ENCODE measurements around the gene TBC1D22A.

TBC1D22A gene

DNA sequence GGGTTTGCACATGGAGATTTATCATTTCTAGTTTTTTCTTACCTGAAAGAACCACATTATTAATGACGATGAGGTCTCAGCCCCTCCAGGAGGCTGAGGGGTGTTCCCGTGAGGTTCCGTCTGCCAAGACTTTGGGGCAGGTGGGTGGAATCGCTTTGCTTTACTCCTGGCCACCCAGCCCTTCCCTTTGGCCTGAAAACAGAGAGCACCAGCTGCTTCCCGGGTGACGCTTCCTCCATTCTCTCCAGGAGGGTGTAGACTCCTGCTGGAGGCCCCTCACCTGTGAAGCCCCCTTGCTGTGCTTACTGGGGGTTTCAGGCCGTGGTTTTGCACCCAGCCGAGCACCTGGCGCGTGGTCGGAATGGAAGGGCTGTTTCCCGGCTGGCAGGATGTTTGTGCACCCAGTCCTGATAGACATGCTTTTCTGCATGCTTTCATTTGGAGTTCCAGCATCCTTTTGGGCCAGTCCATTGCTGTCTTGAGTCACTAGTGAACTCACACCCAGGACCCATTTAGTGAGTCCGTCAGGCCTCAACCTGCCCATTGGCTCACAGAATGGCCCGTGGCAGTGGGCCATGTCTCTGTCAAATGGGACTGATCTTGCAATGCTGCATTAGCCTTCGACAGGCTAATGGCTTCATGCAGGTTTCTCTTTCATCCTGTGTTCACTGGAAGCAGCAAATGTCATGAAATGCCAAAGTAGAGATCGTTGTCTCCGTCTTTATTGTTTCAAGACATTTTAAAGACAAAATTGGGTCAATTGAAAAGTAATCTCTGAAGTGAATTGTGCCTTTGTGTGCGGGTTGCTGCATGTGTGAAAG lies 360.8 kb downstream of the TBC1D22A start:
- TF ChIP-seq, protein P1, sequence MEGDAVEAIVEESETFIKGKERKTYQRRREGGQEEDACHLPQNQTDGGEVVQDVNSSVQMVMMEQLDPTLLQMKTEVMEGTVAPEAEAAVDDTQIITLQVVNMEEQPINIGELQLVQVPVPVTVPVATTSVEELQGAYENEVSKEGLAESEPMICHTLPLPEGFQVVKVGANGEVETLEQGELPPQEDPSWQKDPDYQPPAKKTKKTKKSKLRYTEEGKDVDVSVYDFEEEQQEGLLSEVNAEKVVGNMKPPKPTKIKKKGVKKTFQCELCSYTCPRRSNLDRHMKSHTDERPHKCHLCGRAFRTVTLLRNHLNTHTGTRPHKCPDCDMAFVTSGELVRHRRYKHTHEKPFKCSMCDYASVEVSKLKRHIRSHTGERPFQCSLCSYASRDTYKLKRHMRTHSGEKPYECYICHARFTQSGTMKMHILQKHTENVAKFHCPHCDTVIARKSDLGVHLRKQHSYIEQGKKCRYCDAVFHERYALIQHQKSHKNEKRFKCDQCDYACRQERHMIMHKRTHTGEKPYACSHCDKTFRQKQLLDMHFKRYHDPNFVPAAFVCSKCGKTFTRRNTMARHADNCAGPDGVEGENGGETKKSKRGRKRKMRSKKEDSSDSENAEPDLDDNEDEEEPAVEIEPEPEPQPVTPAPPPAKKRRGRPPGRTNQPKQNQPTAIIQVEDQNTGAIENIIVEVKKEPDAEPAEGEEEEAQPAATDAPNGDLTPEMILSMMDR (IDR thresholded peaks at IDR 0.05; ENCODE audit: low read depth, low read length) = no peak
- H3K4me3 ChIP-seq (ENCODE audit: low read depth, low read length) = no peak overlapping the region

DNA sequence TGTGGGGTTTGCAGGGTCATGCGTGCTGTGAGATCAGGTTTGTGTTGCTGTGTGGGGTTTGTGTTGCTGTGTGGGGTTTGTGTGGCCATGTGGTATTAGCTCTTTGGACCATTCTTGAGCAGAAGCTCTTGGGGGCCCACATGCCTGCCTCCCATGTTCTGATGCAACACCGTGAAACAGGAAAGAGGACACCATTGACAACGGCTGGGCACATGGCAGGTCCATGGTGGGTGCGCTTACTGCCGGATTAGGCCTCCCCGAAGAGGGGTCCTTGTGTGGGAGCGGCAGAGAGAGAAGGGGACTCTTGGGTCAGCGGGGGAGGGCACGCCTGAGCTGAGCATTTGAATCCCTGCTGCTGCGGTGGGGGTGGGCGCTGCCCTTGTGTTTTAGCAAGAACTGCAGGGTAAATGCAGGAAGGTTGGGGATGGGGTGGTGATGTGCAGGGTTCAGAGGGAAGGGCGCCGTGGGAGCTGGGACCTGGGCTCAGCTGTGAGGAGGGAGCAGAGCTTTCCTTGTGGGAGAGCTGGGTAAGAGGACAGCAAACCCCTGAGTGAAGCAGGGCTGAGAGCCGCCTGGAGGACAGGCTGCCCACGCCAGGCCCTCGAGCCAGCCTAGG lies 361.5 kb downstream of the TBC1D22A start:
- H3K4me3 ChIP-seq (ENCODE audit: low read depth, low read length) = no peak overlapping the region
- TF ChIP-seq, protein P1 (IDR thresholded peaks at IDR 0.05; ENCODE audit: low read depth, low read length) = no peak

DNA sequence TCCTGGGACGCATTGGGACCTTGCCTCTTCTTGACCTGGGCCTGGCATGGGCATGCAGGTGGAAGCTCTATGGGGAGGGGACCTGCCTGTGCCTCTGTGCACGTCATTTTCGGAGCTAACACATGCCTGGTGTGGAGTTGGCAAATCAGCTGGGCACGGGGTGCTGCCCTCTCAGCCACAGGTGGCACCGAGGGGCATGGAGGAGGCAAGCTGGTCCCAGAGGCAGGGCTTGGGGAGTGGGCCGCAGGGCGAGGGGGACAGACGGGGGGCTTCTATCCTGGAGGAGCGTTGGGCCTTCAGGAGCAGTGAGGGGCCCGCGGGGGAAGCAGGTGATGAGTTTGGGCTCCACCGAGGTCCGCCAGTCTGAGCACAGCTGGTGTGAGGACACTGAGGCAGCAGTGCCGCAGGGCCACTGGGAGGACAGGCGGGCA lies 362.0 kb downstream of the TBC1D22A start:
- no peak overlapping the region for H3K4me3 ChIP-seq (ENCODE audit: low read depth, low read length)
- TF ChIP-seq, protein P1 (IDR thresholded peaks at IDR 0.05; ENCODE audit: low read depth, low read length) = no peak

DNA sequence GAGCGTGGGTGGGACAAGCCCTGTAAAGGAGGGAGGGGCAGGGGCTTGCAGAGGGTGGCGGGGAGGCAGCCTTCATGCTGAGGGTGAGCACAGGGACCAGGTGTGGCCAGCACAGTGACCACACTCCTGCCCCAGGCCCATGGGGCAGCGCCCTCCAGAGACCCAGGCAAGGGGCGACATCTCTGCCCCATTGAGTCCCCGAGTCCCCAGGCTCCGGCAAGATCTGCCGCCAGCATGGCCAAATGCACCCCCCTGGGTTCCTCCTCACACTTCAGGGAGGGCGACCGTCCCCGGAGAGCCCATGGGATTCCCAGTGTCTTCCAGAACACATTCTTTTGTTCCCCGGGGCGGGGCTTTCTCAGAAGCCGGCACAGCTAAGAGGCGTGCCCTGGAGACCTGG lies 362.5 kb downstream of the TBC1D22A start:
- no peak overlapping the region for H3K4me3 ChIP-seq (ENCODE audit: low read depth, low read length)
- TF ChIP-seq, protein P1 (IDR thresholded peaks at IDR 0.05; ENCODE audit: low read depth, low read length) = no peak

DNA sequence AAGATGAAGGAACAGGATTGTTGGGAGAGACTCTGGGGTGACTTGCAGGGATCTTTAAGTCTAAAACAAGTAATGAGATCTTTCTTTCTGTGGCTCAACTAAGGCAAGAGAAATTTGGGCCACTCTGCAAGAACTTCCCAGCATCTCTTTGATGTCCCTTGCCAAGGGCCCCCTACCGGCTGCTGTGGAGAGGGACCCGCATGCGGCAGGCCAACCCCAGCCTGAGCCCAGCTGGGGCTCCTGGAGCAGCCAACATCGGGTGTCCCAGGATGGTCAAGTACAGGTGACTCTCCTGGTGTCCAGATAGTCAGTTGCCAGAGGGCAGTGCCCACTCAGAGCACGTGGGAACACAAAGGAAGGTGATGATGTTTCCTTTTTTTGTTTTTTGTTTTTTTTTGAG lies 363.2 kb downstream of the TBC1D22A start:
- H3K4me3 ChIP-seq (ENCODE audit: low read depth, low read length) = no peak overlapping the region
- TF ChIP-seq, protein P1 (IDR thresholded peaks at IDR 0.05; ENCODE audit: low read depth, low read length) = peak; percentile 25; the same call in 1 of the 2 replicates

DNA sequence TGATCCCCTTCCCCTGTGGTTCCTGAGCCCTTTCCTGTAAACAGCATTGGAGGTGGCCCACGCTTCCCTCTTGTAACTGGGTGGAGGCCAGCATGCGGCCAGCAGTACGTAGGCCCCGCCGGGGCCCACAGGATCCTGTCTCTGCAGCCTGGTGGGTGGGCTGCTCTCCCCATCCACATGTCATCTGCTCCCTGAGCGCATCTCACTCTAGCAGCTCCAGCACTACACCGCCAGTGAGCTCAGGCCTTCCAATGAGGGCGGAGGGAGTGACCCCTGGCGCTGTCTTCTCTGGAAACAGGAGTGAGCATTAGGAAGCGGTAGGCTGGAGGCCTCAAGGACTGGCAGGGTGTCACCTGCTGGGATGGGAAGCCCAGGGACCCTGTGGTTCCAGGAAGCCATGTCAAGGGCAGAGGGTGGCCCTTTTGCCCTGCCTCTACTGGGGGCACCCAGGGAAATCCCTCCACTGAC lies 363.9 kb downstream of the TBC1D22A start:
- TF ChIP-seq, protein P1 (IDR thresholded peaks at IDR 0.05; ENCODE audit: low read depth, low read length) = no peak
- no peak overlapping the region for H3K4me3 ChIP-seq (ENCODE audit: low read depth, low read length)

DNA sequence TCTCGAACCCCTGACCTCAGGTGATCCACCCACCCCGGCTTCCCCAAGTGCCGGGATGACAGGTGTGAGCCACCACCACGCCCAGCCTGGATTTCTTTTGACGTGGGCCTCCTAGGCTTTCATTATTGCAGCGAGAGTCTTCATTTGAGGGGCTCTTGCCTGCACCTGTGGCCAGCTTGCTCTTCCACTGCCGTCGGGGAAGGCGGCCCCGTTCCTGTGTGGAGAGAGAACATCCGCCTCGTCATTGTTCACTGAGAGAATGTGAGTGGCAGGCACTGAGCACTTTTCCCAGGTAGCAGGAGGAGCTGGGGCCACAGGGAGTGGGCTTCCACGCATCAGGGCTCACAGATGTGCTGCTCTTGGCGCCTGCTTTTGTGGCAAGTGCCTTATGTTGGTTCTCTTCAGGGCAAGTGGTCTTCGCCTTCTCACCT lies 365.0 kb downstream of the TBC1D22A start:
- TF ChIP-seq, protein P1 (IDR thresholded peaks at IDR 0.05; ENCODE audit: low read depth, low read length) = no peak
- H3K4me3 ChIP-seq (ENCODE audit: low read depth, low read length) = no peak overlapping the region

Data from WI38 (cell line).